RKO (cell line): ENCODE data around the gene JAG2.

Experiments
- DNase-seq: peaks from one replicate; pipeline ENCODE4 v3.0.0-alpha.2; 2016; ENCODE audit warnings: low spot score

The JAG2 gene

GRCh38 chr14:105181549-105182295 is 13.1 kb upstream of the JAG2 start:
- no peak for DNase-seq

GRCh38 chr14:105180592-105181548 is 12.3 kb upstream of the JAG2 start, which contains the start of gene NUDT14:
Gene NUDT14, minus strand, starts transcription at chr14:105181312. Its CDS starts 103 bp downstream, at chr14:105181209.
- DNase-seq: peak; percentile 52

- no peak for DNase-seq
Observed at GRCh38 chr14:105179191-105179590, 10.6 kb upstream of the JAG2 start.

GRCh38 chr14:105178868-105179140 is 10.2 kb upstream of the JAG2 start:
- DNase-seq: no peak

- no peak for DNase-seq
Observed at GRCh38 chr14:105178069-105178867, 9.7 kb upstream of the JAG2 start.

GRCh38 chr14:105177082-105177481 is 8.5 kb upstream of the JAG2 start:
- DNase-seq: no peak

- no peak for DNase-seq
Observed at GRCh38 chr14:105176513-105176912, 7.9 kb upstream of the JAG2 start.

- no peak for DNase-seq
Observed at GRCh38 chr14:105173901-105174894, 5.6 kb upstream of the JAG2 start.

GRCh38 chr14:105173145-105173544 is 4.6 kb upstream of the JAG2 start:
- DNase-seq: no peak

GRCh38 chr14:105172476-105172875 is 3.9 kb upstream of the JAG2 start:
- DNase-seq: no peak

GRCh38 chr14:105171004-105171673 is 2.6 kb upstream of the JAG2 start:
- no peak for DNase-seq

- no peak for DNase-seq
Observed at GRCh38 chr14:105169776-105170655, 1.4 kb upstream of the JAG2 start.

GRCh38 chr14:105168979-105169507 is 467 bp upstream of the JAG2 start:
- peak; percentile 75 for DNase-seq

- DNase-seq: no peak
Observed at GRCh38 chr14:105168093-105168420, 519 bp downstream of the JAG2 start.

- peak; percentile 59 for DNase-seq
Observed at GRCh38 chr14:105167303-105168092, 1.1 kb downstream of the JAG2 start.

GRCh38 chr14:105166571-105167302 is 1.8 kb downstream of the JAG2 start:
- DNase-seq: peak; percentile 34

GRCh38 chr14:105165761-105166485 is 2.7 kb downstream of the JAG2 start:
- DNase-seq: no peak
